Esophagus muscularis mucosa (tissue), 3 donors: ENCODE results near the gene SPTBN2.

Experiments used
- POLR2A ChIP-seq: fragments of 450-650 bp; IDR thresholded peaks from one replicate; pipeline ENCODE4 v1.6.1; 2017; ENCODE audit warnings: antibody characterized with exemption, moderate library complexity, mild to moderate bottlenecking, low read depth
- TF ChIP-seq, protein P1 (sequence below), 3 experiments: fragments of 200-600 bp in 2 of 3; fragments of 450-650 bp in 1 of 3; sonication (generic) in 2 of 3; IDR thresholded peaks; one replicate each; pipeline ENCODE4 v1.5.1; 2017 to 2019; ENCODE audit warnings: antibody characterized with exemption in 3 of 3, mild to moderate bottlenecking in 2 of 3, moderate library complexity in 1 of 3

DNA sequence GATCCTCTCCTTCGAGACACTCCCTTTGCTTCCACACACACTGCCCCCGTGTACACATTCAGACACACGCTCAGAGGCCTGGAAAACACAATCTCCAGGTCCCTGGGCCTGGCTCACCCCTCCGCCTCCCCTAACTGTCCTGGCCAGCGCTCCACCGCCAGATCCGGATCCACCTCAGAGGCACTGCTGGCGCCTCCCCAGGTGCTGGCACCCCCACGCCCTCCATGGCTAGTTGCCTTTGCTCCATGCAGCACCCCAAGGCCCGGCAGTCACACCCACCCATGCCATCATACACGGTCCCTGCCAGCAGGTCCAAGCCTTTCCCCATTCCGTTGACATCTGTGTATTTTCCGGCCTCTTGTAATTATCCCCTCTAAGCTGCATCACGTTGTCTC is 11.1 kb downstream of the SPTBN2 start:
- TF ChIP-seq, protein P1, sequence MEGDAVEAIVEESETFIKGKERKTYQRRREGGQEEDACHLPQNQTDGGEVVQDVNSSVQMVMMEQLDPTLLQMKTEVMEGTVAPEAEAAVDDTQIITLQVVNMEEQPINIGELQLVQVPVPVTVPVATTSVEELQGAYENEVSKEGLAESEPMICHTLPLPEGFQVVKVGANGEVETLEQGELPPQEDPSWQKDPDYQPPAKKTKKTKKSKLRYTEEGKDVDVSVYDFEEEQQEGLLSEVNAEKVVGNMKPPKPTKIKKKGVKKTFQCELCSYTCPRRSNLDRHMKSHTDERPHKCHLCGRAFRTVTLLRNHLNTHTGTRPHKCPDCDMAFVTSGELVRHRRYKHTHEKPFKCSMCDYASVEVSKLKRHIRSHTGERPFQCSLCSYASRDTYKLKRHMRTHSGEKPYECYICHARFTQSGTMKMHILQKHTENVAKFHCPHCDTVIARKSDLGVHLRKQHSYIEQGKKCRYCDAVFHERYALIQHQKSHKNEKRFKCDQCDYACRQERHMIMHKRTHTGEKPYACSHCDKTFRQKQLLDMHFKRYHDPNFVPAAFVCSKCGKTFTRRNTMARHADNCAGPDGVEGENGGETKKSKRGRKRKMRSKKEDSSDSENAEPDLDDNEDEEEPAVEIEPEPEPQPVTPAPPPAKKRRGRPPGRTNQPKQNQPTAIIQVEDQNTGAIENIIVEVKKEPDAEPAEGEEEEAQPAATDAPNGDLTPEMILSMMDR (IDR thresholded peaks at IDR 0.05), result no peak
- TF ChIP-seq POLR2A, result no peak
